HCT116 (cell line): ENCODE data around the gene NCKAP5. TPM values are rescaled to one million over a fixed set of nuclear protein-coding genes. Genes with fewer than 3 reads are reported as not detected.

Experiments
- ATAC-seq: fragments of 200-7000 bp; cut with Tn5 transposase; 2 replicates; pipeline ENCODE4 v1.9.1; 2020; ENCODE audit warnings: mild to moderate bottlenecking, moderate library complexity
- BruUV-seq: library from RNA; stranded (reverse); fragments of 400-500 nt; replicated peaks from 2 replicates; lab custom pipeline; 2021; lab: Mats Ljungman, UMichigan
- CTCF ChIA-PET: fragments of 300-600 bp; sonication (Branson Sonifier 250); formaldehyde crosslinking; loops from one replicate; lab custom pipeline; 2021; ENCODE audit warnings: antibody characterized with exemption; lab: Charles Lee
- POLR2A ChIA-PET: fragments of 300-600, 350-600 bp; sonication (Branson Sonifier 250); formaldehyde crosslinking; loops from one replicate; lab custom pipeline; 2021; ENCODE audit warnings: antibody characterized with exemption; lab: Charles Lee
- RAD21 ChIA-PET, 2 experiments: fragments of 300-600 bp; sonication (Branson Sonifier 250); formaldehyde crosslinking; loops; one replicate each; lab custom pipeline; 2023; ENCODE audit warnings: low total read pairs in 2 of 2; ENCODE audit not compliant: uncharacterized antibody in 2 of 2, unreplicated experiment in 2 of 2, low non-redundant PET in 1 of 2; lab: Charles Lee
- DNase-seq: peaks from one replicate; pipeline ENCODE4 v3.0.0-alpha.2; 2010; ENCODE audit warnings: low read depth, low spot score
- H2AFZ ChIP-seq: fragments of 200-600 bp; shearing (Covaris generic), sonication (generic); 2 replicates; pipeline ENCODE4 v1.6.1; 2017; ENCODE audit warnings: low read depth, mixed run types, mixed read lengths, antibody characterized with exemption, low read length; ENCODE audit not compliant: poor library complexity, severe bottlenecking
- H3K27ac ChIP-seq: 2 replicates; pipeline ENCODE4 v1.5.1; 2012; ENCODE audit warnings: low read depth, low read length
- H3K27me3 ChIP-seq: fragments of 200-600 bp; sonication (generic); 2 replicates; pipeline ENCODE4 v1.6.1; 2016; ENCODE audit warnings: mixed run types, low read length, mixed read lengths; ENCODE audit not compliant: insufficient read depth
- H3K36me3 ChIP-seq, 2 experiments: fragments of 200-500 bp in 1 of 2; fragments of 200-600 bp in 1 of 2; sonication (Bioruptor generic) in 1 of 2; sonication (generic) in 1 of 2; 2 replicates each; pipeline versions ENCODE4 v1.5.1 to v1.6.1; 2014 to 2016; ENCODE audit warnings: low read length in 2 of 2, inconsistent platforms in 1 of 2, mixed read lengths in 1 of 2, mixed run types in 1 of 2; ENCODE audit not compliant: insufficient read depth in 2 of 2, control insufficient read depth in 1 of 2
- H3K4me1 ChIP-seq, 2 experiments: fragments of 200-600 bp in 1 of 2; sonication (generic) in 1 of 2; 2 replicates each; pipeline versions ENCODE4 v1.5.1 to v1.6.1; 2012 to 2017; ENCODE audit warnings: low read length in 2 of 2, inconsistent platforms in 1 of 2, mild to moderate bottlenecking in 1 of 2, mixed read lengths in 1 of 2, mixed run types in 1 of 2, moderate library complexity in 1 of 2; ENCODE audit not compliant: insufficient read depth in 2 of 2, control insufficient read depth in 1 of 2
- H3K4me2 ChIP-seq: fragments of 200-600 bp; sonication (generic); 2 replicates; pipeline ENCODE4 v1.6.1; 2017; ENCODE audit warnings: mixed run types, low read length, mixed read lengths
- H3K4me3 ChIP-seq, 2 experiments: fragments of 200-600 bp in 1 of 2; sonication (generic) in 1 of 2; replicated peaks in 1 of 2; 2 replicates each; pipeline ENCODE4 v1.5.1; 2011 to 2016; ENCODE audit warnings: low read length in 2 of 2, control low read depth in 1 of 2, low read depth in 1 of 2, mild to moderate bottlenecking in 1 of 2, mixed read lengths in 1 of 2, mixed run types in 1 of 2
- H3K79me2 ChIP-seq: fragments of 200-600 bp; sonication (generic); 2 replicates; pipeline ENCODE4 v1.6.1; 2017; ENCODE audit warnings: mild to moderate bottlenecking, mixed run types, low read length, moderate library complexity, mixed read lengths; ENCODE audit not compliant: insufficient read depth
- H3K9ac ChIP-seq: fragments of 200-600 bp; sonication (generic); 2 replicates; pipeline ENCODE4 v1.6.1; 2016; ENCODE audit warnings: low read length, mixed read lengths
- H3K9me2 ChIP-seq: fragments of 200-600 bp; sonication (generic), shearing (Covaris generic); 2 replicates; pipeline ENCODE4 v1.6.1; 2017; ENCODE audit warnings: mixed run types, mild to moderate bottlenecking, moderate library complexity; ENCODE audit not compliant: insufficient read depth
- H3K9me3 ChIP-seq, 2 experiments: fragments of 200-500 bp in 1 of 2; fragments of 200-600 bp in 1 of 2; sonication (Bioruptor generic) in 1 of 2; sonication (generic) in 1 of 2; 2 replicates each; pipeline ENCODE4 v1.6.1; 2014 to 2017; ENCODE audit warnings: low read length in 2 of 2, mixed read lengths in 2 of 2, inconsistent platforms in 1 of 2, low read depth in 1 of 2, mild to moderate bottlenecking in 1 of 2, mixed run types in 1 of 2, moderate library complexity in 1 of 2; ENCODE audit not compliant: control insufficient read depth in 1 of 2, insufficient read depth in 1 of 2
- H4K20me1 ChIP-seq: fragments of 200-600 bp; sonication (generic), shearing (Covaris generic); 2 replicates; pipeline ENCODE4 v1.6.1; 2017; ENCODE audit warnings: mixed run types, mild to moderate bottlenecking, moderate library complexity; ENCODE audit not compliant: insufficient read depth
- RAD21 ChIP-seq: IDR thresholded peaks from 2 replicates; pipeline ENCODE4 v1.6.1; 2012; ENCODE audit warnings: low read depth, mild to moderate bottlenecking
- REST ChIP-seq: IDR thresholded peaks from 2 replicates; pipeline ENCODE4 v1.6.1; 2012; ENCODE audit warnings: low read depth
- SIN3A ChIP-seq: IDR thresholded peaks from 2 replicates; pipeline ENCODE4 v1.6.1; 2012; ENCODE audit warnings: low read depth
- ZBTB33 ChIP-seq: IDR thresholded peaks from 2 replicates; pipeline ENCODE4 v1.6.1; 2011; ENCODE audit warnings: mild to moderate bottlenecking, low read length, moderate library complexity; ENCODE audit not compliant: insufficient replicate concordance; ENCODE audit errors: extremely low read depth
- ZFX ChIP-seq: fragments of 450-650 bp; IDR thresholded peaks from 2 replicates; pipeline ENCODE4 v1.6.1; 2017
- intact Hi-C: fragments of 100-400 bp; cut with micrococcal nuclease; formaldehyde crosslinking; loops from 2 replicates; pipeline ENCODE4 v1.10.0; 2022
- total RNA-seq: library from RNA; stranded (reverse); gene quantifications from one replicate; pipeline ENCODE4 v1.2.1, GENCODE V29; 2021; ENCODE audit not compliant: unreplicated experiment
- TF ChIP-seq, protein P1 (sequence below): IDR thresholded peaks from 2 replicates; pipeline ENCODE4 v1.6.1; 2012

The NCKAP5 gene
- total RNA-seq, 1 experiment from 2014 or later, result 0.30 TPM

DNA sequence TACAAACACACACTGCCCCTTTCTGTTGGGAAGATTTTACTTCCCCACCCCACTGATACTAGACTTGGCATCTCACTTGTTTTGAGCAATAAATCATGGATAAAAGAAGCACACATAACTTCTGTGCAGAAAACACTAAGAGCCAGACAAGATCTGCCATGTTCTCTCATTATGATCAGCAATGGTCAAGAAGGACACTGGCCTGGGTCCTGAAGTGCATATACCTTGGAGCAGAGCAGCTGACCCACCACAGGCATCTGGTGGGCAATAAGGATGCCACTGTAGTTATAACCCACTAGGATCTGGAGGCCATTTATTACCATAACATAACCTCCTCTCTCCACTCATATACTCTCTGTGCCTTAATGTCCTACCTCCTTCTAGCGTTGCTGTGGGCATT lies 338.3 kb downstream of the NCKAP5 start:
- Histone ChIP-seq H2AFZ (no peak overlapping the region), H3K9me2 (no peaks in the 10 kb centered on the region), H3K4me3 (no peak overlapping the region), H3K9ac (no peak overlapping the region), H3K4me2 (no peak overlapping the region), H3K27me3 (no peaks in the 10 kb centered on the region), H4K20me1 (no peaks in the 10 kb centered on the region), H3K27ac (no peak overlapping the region), H3K9me3 (no peaks in the 10 kb centered on the region), H3K79me2 (no peaks in the 10 kb centered on the region), H3K36me3 (no peaks in the 10 kb centered on the region), H3K4me1 (no peaks in the 10 kb centered on the region)
- intact Hi-C loops, result no loop called here
- TF ChIP-seq ZBTB33 (no peak), REST (no peak), ZFX (no peak), SIN3A (no peak), RAD21 (no peak)
- TF ChIP-seq, protein P1, sequence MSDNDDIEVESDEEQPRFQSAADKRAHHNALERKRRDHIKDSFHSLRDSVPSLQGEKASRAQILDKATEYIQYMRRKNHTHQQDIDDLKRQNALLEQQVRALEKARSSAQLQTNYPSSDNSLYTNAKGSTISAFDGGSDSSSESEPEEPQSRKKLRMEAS, result no peak
- RAD21 ChIA-PET, result no interaction called here
- ATAC-seq, result no peak
- CTCF ChIA-PET, result no interaction called here
- POLR2A ChIA-PET, result no interaction called here
- no peak for DNase-seq
- no TSS peak for BruUV-seq
